Neural progenitor cell (in vitro differentiated cells): ENCODE data around the gene NPHP4.

ENCODE experiments used
- EZH2phosphoT487 ChIP-seq: fragments of 200-600 bp; sonication (generic); IDR thresholded peaks from 2 replicates; pipeline ENCODE4 v1.6.1; 2017; ENCODE audit warnings: antibody characterized with exemption
- TF ChIP-seq, protein P1 (sequence below): fragments of 200-600 bp; sonication (generic); IDR thresholded peaks from 2 replicates; pipeline ENCODE4 v1.5.1; 2017; ENCODE audit warnings: antibody characterized with exemption, mild to moderate bottlenecking

DNA sequence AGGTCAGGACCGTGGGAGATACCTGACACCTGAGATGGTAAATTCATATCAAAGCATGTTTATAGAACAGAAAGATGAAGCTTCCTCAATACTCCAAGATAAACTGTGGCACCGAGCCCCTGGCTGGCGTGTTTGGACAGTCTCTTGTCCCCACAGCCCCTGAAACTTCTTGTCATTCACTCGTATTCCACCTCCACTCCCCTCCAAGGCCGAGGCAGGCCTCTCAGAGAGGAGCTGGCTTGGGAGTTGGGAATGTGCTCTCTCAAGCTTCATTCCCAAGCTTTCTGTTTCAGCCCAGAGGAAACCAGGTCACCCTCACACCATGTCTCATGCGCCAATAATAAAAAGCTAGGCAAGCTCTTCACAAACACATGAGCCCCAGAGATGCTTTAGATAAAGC, 86.1 kb downstream of the NPHP4 start:
- TF ChIP-seq, protein P1, sequence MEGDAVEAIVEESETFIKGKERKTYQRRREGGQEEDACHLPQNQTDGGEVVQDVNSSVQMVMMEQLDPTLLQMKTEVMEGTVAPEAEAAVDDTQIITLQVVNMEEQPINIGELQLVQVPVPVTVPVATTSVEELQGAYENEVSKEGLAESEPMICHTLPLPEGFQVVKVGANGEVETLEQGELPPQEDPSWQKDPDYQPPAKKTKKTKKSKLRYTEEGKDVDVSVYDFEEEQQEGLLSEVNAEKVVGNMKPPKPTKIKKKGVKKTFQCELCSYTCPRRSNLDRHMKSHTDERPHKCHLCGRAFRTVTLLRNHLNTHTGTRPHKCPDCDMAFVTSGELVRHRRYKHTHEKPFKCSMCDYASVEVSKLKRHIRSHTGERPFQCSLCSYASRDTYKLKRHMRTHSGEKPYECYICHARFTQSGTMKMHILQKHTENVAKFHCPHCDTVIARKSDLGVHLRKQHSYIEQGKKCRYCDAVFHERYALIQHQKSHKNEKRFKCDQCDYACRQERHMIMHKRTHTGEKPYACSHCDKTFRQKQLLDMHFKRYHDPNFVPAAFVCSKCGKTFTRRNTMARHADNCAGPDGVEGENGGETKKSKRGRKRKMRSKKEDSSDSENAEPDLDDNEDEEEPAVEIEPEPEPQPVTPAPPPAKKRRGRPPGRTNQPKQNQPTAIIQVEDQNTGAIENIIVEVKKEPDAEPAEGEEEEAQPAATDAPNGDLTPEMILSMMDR: no peak
- TF ChIP-seq EZH2phosphoT487: no peak
